ENCODE data around the gene SVOP.
"Not testable (repeated sequence)": the region's sequence is repeated elsewhere in the genome, so short reads cannot be mapped to it uniquely, and the experiment has no call there.

Gene SVOP

DNA sequence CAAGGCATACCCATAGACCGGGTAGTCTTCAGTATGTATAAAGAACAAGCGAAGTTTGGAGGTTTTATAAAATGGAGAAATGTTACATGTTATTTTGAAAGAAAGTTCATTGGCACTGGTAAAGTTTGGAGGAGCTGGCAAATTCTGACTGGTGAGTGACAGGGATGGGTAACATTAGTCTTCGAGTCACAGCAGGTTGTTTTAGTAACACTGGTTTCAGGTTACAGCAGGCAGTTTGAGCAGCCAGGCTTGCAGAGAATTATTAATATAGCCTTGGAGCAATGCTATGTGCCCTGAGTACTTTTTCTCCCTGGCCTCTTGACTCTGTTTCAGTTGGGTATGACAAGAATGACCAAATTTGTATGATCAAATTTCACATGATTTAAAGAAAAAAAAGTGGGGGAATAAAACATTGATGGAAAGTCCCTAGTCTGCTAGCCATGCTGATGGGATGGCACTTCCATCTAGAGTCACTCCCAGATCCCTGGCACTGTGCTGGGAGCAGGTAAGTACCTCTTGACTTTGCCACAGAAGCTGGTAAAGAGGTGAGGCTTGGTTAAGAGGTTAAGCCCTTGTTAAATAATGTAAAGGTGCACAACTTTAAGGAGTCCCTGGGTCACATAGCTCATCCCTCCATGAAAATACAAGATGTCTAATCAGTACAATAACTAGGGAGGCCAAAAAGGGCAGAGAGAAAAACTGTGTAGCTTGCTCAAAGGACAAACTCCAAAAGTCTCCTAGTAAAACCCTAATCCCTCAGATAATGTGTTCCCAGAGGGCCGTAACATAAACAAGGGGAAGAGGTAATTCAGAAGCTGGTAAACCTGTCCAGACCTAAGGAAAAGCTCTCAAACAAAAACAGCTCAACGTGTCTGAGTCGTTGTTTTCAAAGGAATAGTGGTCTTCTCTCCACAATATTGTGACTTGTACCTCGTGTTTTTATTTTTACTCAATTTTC is 12.7 kb upstream of the SVOP start:
- no peak for DNase-seq (ENCODE audit: low read depth)

DNA sequence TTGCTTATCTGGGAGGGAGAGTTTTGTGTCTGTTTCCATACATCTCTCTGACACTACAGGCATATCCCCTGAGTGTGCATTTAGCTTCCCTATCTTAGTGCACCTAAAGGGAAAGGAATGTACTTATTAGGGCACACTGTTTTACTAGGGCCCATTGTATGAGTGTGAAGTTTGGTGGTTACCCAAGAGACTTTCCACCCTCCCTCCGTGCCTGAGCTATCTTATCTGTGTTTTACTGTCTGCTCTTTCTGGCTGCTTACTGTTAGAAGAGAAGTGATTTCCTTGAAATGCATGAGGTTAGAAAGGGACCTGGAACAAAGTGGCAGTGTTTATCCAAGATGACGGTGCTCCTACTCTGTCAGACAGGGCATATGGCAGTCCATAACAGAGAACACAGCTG is 8.5 kb upstream of the SVOP start:
- DNase-seq (ENCODE audit: low read depth) = no peak

GRCh38 chr12:109028624-109029023 is 7.8 kb upstream of the SVOP start:
- DNase-seq (ENCODE audit: low read depth) = not testable (repeated sequence)

- no peak for DNase-seq (ENCODE audit: low read depth)
Measured at GRCh38 chr12:109027767-109028166, 6.9 kb upstream of the SVOP start.

DNA sequence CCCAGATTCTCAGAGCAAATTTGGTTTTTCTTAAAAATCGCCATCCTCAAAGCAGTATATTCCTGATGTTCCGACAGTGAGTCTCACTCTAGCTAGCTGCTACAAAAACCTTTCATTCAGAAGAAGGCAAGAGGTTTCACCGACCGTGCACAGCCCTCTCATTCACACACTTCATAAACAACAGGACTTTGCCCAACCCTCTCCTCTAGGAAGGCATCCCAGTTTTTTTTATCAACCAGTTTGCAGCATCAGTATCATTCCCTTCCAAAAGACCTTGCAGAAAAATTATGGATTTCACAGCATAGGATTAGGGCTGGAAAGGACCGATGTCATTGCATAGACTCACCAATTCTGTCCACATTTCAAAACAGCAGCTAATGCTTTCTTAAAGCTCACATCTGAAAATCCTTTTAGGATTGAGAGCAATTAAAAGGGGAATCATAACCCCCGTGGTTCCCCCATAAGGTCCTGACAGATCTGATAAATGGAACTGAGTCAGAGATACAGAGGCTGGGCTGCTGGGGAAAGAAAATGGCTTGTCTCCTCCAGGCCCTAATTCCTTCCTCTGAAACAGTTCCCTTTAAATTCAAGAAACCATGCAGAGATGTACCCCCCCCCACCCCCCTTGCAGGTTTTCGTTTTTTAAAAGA is 597 bp downstream of the SVOP start:
- no peak for DNase-seq (ENCODE audit: low read depth)

GRCh38 chr12:109018296-109018695 is 2.6 kb downstream of the SVOP start:
- no peak for DNase-seq (ENCODE audit: low read depth)

GRCh38 chr12:109016978-109017377 is 3.9 kb downstream of the SVOP start:
- DNase-seq (ENCODE audit: low read depth) = no peak

- no peak for DNase-seq (ENCODE audit: low read depth)
Measured at GRCh38 chr12:109016016-109016415, 4.9 kb downstream of the SVOP start.

DNA sequence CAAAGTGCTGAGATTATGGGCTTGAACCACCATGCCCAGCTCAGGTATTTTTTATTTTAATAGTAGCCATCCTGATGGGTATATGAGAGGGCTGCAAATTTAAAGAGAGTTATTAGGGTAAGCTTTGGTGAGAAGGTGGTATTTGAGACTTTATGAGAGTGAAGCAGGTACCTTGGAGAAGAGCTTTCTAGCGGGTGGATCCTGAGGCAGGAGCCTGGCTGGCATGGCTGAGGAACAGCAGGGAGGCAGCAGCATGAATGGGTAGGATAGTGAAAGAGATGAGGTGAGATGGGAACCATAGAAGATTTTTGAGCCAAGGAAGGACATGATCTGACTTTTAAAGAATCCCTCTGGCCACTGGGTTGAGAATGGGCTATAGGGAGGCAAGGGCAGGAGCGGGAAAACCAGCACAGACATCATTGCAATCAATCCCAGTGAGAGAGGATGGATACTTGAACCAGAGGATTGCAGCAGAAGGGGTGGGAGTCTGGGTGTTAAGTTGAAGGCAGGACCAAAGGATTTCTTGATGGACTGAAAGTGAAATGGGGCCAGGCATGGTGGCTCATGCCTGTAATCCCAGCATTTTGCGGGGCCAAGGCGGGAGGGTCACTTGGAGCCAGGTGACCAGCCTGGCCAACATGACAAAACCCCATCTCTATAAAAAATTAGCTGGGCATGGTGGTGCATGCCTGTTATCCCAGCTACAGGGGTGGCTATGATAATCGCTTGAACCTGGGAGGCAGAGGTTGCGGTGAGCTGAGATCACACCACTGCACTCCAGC is 5.7 kb downstream of the SVOP start:
- DNase-seq (ENCODE audit: low read depth) = no peak

DNA sequence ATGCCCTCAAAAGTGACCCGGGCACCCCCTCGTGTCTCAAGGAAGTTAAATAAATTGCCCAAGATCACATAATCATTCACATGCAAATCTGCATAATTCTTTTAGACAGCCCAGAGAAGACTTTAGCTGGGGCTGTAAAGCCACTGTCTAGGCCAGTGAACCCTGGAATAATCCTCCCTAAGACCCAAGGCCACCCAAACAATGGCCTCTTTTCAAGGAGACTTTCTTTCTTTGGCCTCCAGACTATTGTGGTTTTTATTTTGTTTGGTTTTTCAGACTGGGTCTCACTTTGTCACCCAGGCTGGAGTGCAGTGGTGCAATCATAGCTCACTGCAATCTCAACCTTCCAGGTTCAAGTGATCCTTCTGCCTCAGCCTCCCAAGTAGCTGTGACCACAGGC is 10.6 kb downstream of the SVOP start:
- DNase-seq (ENCODE audit: low read depth) = no peak

DNA sequence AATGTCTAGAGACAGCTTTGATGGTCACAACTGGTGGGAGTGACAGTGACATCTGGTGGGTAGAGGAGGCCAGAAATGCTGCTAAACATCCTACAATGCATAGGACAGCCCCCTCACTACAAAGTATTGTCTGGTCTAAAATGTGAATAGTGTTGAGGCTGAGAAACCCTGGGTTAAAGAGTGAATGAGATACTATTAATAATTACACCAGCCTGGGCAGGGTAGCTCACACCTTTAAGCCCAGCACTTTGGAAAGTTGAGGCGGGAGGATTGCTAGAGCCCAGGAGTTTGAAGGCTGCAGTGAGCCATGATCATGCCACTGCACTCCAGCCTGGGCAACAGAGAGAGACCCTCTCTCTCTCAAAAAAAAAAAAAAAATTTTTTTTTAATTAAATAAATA is 11.1 kb downstream of the SVOP start:
- DNase-seq (ENCODE audit: low read depth) = no peak

GRCh38 chr12:109004017-109004416 is 16.9 kb downstream of the SVOP start:
- no peak for DNase-seq (ENCODE audit: low read depth)

DNA sequence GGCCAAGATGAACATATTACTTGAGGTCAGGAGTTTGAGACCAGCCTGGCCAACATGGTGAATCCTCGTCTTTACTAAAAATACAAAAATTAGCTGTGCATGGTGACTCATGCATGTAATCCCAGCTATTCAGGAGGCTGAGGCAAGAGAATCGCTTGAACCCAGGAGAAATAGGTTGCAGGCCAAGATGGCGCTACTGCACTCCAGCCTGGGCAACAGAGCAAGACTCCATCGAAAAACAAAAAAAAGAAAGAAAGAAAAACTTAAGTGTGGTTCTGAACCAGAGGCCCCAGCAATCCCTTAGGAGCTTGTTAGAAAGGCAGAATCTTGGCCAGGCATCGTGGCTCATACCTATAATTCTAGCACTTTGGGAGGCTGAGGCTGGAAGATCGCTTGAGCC is 24.5 kb downstream of the SVOP start:
- no peak for DNase-seq (ENCODE audit: low read depth)

- no peak for DNase-seq (ENCODE audit: low read depth)
Measured at GRCh38 chr12:108995370-108995992, 25.4 kb downstream of the SVOP start.

DNA sequence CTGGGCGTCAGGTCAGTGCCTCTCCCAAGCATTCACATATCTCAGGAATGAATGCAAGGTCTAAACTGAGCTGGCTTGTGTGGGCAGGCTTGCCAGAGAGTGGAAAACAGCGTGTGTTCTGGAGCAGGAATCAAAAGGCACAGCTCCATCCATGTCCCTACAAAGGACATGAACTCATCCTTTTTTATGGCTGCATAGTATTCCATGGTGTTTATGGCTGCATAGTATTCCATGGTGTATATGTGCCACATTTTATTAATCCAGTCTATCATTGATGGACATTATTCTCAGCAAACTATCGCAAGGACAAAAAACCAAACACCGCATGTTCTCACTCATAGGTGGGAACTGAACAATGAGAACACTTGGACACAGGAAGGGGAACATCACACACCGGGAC is 30.8 kb downstream of the SVOP start:
- DNase-seq (ENCODE audit: low read depth) = not testable (repeated sequence)

DNA sequence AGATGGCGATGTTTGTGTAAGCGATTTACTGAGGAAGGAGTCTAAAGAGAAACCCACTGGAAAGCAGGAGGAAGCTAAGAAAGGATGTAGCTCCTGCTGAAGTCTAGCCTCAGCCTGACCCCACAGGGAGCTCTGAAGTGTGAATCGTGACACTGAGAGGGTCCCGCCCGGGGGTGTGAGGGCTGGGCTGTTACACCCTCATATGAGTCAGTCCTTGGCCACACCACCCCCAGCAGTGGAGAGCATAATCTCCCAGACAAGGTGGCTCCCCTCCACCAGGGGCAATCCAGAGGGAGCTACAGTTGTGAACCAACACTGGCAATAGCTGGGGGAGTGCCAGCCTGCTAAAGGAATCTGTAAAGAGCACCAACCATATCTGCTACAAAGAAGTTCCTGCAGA is 31.5 kb downstream of the SVOP start:
- DNase-seq (ENCODE audit: low read depth) = no peak

- no peak for DNase-seq (ENCODE audit: low read depth)
Measured at GRCh38 chr12:108985750-108986149, 35.1 kb downstream of the SVOP start.

DNA sequence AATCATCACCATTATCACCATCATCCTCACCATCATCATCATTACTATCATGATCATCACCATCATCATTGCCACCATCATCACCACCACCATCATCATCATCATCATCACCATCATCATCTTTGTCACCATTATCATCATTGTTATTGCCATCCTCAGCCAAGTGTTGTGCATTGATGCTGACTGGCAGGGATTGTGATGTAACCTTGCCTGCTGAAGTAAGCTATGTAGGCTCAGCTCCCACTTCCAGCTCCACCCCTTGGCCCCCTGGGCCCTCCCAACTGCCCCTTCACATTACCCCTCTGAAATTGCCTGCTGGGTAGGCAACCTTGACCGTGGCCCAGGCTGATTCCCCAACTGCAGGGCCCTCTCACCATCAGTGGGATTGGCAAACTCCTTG is 37.6 kb downstream of the SVOP start:
- DNase-seq (ENCODE audit: low read depth) = no peak

- no peak for DNase-seq (ENCODE audit: low read depth)
Measured at GRCh38 chr12:108982621-108983219, 38.1 kb downstream of the SVOP start.

DNA sequence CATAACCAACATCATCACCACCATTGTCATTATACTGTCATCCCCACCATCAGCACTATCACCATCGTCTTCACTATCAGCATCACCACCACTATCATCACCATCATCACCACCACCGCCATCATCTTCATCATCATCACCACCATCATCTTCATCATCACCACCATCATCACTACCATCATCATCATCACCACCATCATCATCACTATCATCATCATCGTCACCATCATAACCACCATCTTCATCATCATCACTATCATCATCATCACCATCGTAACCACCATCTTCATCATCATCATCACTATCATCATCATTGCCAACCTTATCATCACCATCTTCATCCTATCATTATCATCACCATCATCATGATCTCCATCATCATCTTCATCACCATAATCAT is 39.0 kb downstream of the SVOP start:
- DNase-seq (ENCODE audit: low read depth) = no peak

DNA sequence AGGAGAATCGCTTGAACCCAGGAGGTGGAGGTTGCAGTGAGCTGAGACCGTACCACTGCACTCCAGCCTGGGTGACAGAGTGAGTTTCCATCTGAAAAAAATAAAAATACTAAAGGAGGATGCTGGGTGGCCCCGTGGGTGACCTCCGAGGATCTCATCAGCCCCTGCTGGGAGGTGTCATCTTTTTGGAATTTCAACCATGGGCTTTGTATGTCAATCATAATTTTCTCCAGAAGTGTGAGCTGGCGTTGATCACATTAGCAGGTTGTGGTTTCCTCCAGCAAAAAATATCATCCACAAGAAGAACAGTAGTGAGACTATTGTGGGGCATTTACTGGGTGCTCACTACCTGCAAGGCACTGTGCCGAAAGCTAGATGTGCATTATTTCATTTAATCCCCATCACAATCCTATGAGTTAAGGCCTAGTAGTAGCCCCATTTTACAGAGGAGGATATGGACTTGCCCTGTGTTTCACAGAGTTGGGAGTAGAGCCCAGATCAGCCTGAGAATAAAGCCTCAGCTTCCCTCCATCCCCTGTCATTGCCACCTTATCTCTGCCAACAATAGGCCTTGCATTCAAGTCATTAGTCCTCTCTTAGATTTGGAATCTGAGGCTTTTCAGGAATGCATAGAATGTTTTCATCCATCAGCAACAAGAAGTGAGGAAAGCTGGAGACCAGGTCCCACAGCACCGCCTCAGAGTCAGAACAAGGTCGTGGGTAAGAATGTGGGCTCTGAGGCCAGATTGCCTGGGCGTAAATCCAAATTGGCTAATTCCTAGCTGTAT is 39.8 kb downstream of the SVOP start:
- peak; percentile 84 for DNase-seq (ENCODE audit: low read depth)

All from GM04503 (cell line).